ENCODE measurements around the gene PODXL2.
A peak's percentile ranks its signal among the peaks of the same experiment; 100 is the strongest.

PODXL2 gene

GRCh38 chr3:127712461-127712860, 83.5 kb downstream of the PODXL2 start:
- Histone ChIP-seq H3K4me1 (peaks cover 0 to 71% (median 41%) of the 10 kb centered on the region in 4 donors), H3K9me3 (no peaks in the 10 kb centered on the region)

DNA sequence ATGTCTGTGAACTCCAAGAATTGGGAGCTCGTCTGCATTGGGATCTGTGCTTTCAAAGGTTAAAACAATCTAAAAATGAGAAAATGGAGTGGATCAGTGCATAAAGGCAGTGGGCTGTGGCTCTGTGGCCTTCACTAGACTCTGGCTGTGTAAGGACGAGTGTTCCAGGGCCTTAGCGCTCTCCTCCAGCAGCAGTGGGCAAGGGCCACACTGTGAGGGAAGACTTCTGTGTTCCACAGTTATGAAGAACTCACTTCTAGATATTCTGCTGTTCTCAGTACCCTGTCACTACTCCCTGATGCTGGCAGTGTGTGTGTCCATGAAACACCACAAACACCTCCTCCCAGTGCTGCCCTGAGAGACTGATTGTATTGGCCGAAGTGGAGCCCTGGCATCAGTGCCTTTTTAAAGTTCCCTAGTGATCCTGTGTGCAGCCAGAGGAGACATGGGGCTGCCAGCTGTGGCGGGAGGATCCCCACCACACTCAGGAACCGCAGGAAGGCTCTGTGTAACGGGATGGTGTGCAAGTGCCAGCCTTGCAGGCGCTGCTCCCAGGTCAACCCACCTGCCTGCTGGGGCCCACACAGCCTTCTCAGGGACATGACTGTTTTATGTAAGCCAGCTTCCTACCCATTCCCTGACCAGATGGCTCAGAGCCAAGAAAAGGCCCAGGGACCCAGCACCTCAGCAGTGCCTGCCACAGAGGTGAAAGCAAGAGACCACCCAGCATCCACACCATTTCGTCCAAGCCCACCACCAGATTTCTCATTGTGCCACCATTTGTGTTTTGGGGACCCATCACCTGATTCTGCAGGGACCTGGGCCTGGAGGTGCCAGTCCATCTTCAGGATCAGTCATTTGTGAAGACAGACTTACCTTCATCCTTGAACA, 84.1 kb downstream of the PODXL2 start:
- DNase-seq = no peak
- Histone ChIP-seq H3K36me3 (no peaks in the 10 kb centered on the region), H3K4me1 (peaks cover 0 to 65% (median 36%) of the 10 kb centered on the region in 4 donors), H3K27me3 (no peaks in the 10 kb centered on the region), H3K9me3 (no peaks in the 10 kb centered on the region), H3K27ac (peak overlapping the region; percentile 63 to 68), H3K4me3 (no peak overlapping the region)
- TF ChIP-seq, protein P1, sequence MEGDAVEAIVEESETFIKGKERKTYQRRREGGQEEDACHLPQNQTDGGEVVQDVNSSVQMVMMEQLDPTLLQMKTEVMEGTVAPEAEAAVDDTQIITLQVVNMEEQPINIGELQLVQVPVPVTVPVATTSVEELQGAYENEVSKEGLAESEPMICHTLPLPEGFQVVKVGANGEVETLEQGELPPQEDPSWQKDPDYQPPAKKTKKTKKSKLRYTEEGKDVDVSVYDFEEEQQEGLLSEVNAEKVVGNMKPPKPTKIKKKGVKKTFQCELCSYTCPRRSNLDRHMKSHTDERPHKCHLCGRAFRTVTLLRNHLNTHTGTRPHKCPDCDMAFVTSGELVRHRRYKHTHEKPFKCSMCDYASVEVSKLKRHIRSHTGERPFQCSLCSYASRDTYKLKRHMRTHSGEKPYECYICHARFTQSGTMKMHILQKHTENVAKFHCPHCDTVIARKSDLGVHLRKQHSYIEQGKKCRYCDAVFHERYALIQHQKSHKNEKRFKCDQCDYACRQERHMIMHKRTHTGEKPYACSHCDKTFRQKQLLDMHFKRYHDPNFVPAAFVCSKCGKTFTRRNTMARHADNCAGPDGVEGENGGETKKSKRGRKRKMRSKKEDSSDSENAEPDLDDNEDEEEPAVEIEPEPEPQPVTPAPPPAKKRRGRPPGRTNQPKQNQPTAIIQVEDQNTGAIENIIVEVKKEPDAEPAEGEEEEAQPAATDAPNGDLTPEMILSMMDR (IDR thresholded peaks at IDR 0.05) = no peak
- intact Hi-C loops (cut with DNase I; ENCODE audit: low total_unique reads) = no loop called here

More at GRCh38 chr3:127712461-127712860, 83.5 kb downstream of the PODXL2 start:
- Histone ChIP-seq H3K4me3 (no peak overlapping the region), H3K36me3 (no peaks in the 10 kb centered on the region), H3K27ac (peak overlapping the region; percentile 63 to 68), H3K27me3 (no peaks in the 10 kb centered on the region)
- intact Hi-C loops (cut with DNase I; ENCODE audit: low total_unique reads) = no loop called here
- peak in 1 of 2 donors; percentile 55 for DNase-seq
- TF ChIP-seq, protein P1 (IDR thresholded peaks at IDR 0.05) = no peak

GRCh38 chr3:127714125-127714571, 85.2 kb downstream of the PODXL2 start:
- DNase-seq = peak in 1 of 2 donors; percentile 43
- Histone ChIP-seq H3K4me1 (peaks cover 0 to 56% (median 28%) of the 10 kb centered on the region in 4 donors), H3K27ac (peak overlapping the region in 1 of 2 donors; percentile 68), H3K36me3 (peaks cover 0 to 5% (median 3%) of the 10 kb centered on the region in 3 donors), H3K4me3 (no peak overlapping the region), H3K27me3 (no peaks in the 10 kb centered on the region), H3K9me3 (no peaks in the 10 kb centered on the region)
- intact Hi-C loops (cut with DNase I; ENCODE audit: low total_unique reads) = no loop called here
- TF ChIP-seq, protein P1 (IDR thresholded peaks at IDR 0.05) = no peak

GRCh38 chr3:127714866-127715265, 85.9 kb downstream of the PODXL2 start:
- TF ChIP-seq, protein P1 (IDR thresholded peaks at IDR 0.05) = no peak
- H3K27ac ChIP-seq = no peak overlapping the region
- H3K4me3 ChIP-seq = no peak overlapping the region
- DNase-seq = no peak
- H3K4me1 ChIP-seq = peaks cover 0 to 50% (median 24%) of the 10 kb centered on the region in 4 donors
- H3K36me3 ChIP-seq = peaks cover 2 to 10% (median 9%) of the 10 kb centered on the region in 3 donors
- intact Hi-C loops (cut with DNase I; ENCODE audit: low total_unique reads) = no loop called here
- no peaks in the 10 kb centered on the region for H3K9me3 ChIP-seq
- no peaks in the 10 kb centered on the region for H3K27me3 ChIP-seq

DNA sequence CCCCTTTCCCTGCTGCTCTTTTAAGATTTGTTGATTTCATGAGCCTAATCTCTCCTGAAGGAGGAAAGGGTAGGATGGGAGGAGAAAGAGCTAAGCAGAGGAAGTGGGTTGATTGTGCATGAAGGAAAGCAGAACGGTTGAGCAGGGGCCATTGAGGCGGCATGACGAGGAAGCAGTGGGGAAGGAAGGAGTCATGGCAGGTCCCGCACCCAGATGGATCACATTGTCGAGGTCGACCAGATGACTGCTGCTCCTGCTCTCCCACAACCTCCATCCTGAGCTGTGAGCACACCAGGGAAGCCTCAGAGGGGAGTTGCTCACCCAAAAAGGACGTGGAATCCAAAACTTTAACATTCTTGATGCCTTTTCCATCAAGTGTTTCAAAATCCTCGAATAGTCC, 86.5 kb downstream of the PODXL2 start:
- Histone ChIP-seq H3K4me1 (peaks cover 0 to 43% (median 18%) of the 10 kb centered on the region in 4 donors), H3K4me3 (no peak overlapping the region), H3K9me3 (no peaks in the 10 kb centered on the region), H3K36me3 (peaks cover 8 to 17% (median 16%) of the 10 kb centered on the region in 3 donors), H3K27ac (no peak overlapping the region), H3K27me3 (no peaks in the 10 kb centered on the region)
- TF ChIP-seq, protein P1 (IDR thresholded peaks at IDR 0.05) = no peak
- DNase-seq = no peak
- intact Hi-C loops (cut with DNase I; ENCODE audit: low total_unique reads) = no loop called here
